Esophagus squamous epithelium (tissue), 4 donors: ENCODE data around the gene NIM1K.

Experiments used
- POLR2A ChIP-seq, 4 donors: fragments of 450-650 bp; IDR thresholded peaks; one replicate each; pipeline ENCODE4 v1.6.1; 2017; ENCODE audit warnings: antibody characterized with exemption in 4 of 4, mild to moderate bottlenecking in 4 of 4, moderate library complexity in 3 of 4
- TF ChIP-seq, protein P1 (sequence below), 6 experiments: fragments of 450-650 bp in 4 of 6; fragments of 200-600 bp in 2 of 6; sonication (generic) in 2 of 6; IDR thresholded peaks; one replicate each; pipeline ENCODE4 v1.5.1; 2016 to 2019; ENCODE audit warnings: antibody characterized with exemption in 6 of 6, mild to moderate bottlenecking in 4 of 6, moderate library complexity in 4 of 6

DNA sequence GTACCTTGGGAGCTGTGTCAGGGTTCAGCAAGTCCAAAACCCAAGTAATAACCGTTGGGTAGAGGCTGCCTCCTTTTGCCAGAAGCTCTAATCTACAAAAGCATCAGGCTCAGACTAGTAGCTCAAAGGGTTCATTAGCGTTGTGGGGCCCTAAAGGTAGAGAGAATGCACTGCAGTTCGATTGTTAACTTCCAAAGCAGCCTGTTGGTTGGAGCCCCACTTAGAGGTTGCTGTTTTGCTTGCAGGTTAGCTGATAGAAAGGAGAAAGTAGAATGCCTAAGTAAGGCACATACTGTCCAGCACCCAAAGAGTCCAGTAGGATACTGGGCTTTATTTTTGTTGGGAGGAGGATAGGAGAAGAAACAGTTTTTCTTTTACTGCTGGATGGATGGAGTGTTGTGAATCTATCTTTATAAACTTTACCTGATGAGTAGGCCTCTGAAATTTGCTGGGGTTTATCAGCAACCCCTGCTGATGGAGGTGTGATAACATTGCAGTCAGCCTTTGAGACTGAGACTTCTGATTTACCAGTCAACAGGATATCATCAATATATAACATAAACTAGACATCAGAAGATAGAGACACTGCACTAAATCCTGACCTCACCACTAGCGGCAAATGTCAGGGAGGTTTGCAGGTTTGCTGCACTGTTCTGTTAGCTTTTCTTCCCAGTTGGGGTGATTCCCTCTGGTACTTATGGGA, 36.5 kb upstream of the NIM1K start:
- TF ChIP-seq, protein P1, sequence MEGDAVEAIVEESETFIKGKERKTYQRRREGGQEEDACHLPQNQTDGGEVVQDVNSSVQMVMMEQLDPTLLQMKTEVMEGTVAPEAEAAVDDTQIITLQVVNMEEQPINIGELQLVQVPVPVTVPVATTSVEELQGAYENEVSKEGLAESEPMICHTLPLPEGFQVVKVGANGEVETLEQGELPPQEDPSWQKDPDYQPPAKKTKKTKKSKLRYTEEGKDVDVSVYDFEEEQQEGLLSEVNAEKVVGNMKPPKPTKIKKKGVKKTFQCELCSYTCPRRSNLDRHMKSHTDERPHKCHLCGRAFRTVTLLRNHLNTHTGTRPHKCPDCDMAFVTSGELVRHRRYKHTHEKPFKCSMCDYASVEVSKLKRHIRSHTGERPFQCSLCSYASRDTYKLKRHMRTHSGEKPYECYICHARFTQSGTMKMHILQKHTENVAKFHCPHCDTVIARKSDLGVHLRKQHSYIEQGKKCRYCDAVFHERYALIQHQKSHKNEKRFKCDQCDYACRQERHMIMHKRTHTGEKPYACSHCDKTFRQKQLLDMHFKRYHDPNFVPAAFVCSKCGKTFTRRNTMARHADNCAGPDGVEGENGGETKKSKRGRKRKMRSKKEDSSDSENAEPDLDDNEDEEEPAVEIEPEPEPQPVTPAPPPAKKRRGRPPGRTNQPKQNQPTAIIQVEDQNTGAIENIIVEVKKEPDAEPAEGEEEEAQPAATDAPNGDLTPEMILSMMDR (IDR thresholded peaks at IDR 0.05): no peak
- TF ChIP-seq POLR2A (IDR thresholded peaks at IDR 0.05): no peak
